HL-60 (cell line): ENCODE data around the gene TSPEAR.

Source experiments
- DNase-seq, 2 experiments: peaks; one replicate each; pipeline ENCODE4 v3.0.0-alpha.2; 2010 to 2020; ENCODE audit warnings: low read depth in 1 of 2, low spot score in 1 of 2
- H3K27ac ChIP-seq: fragments of 250-450 bp; sonication (Bioruptor Pico); replicated peaks from 2 replicates; pipeline ENCODE4 v1.5.1; 2020; ENCODE audit warnings: mild to moderate bottlenecking, moderate library complexity
- H3K27me3 ChIP-seq: fragments of 250-450 bp; sonication (Bioruptor Pico); 2 replicates; pipeline ENCODE4 v1.5.1; 2021; ENCODE audit warnings: mild to moderate bottlenecking, moderate library complexity; ENCODE audit not compliant: insufficient read depth, poor library complexity, severe bottlenecking
- H3K4me3 ChIP-seq: replicated peaks from 2 replicates; pipeline ENCODE4 v1.5.1; 2011; ENCODE audit warnings: mild to moderate bottlenecking, control low read depth, low read length; ENCODE audit not compliant: insufficient read depth
- GABPA ChIP-seq: IDR thresholded peaks from 2 replicates; pipeline ENCODE4 v1.6.1; 2012; ENCODE audit warnings: low read depth
- POLR2AphosphoS5 ChIP-seq: IDR thresholded peaks from 2 replicates; pipeline ENCODE4 v1.6.1; 2012; ENCODE audit warnings: low read depth
- REST ChIP-seq: IDR thresholded peaks from 2 replicates; pipeline ENCODE4 v1.6.1; 2012; ENCODE audit warnings: low read depth; ENCODE audit not compliant: insufficient replicate concordance
- SPI1 ChIP-seq: IDR thresholded peaks from 2 replicates; pipeline ENCODE4 v1.6.1; 2012; ENCODE audit warnings: low read depth, mild to moderate bottlenecking, borderline replicate concordance
- TF ChIP-seq, protein P1 (sequence below): IDR thresholded peaks from one replicate; pipeline ENCODE4 v1.5.1; 2011; ENCODE audit warnings: low read length, control low read depth, inconsistent platforms; ENCODE audit not compliant: insufficient read depth

TSPEAR gene

DNA sequence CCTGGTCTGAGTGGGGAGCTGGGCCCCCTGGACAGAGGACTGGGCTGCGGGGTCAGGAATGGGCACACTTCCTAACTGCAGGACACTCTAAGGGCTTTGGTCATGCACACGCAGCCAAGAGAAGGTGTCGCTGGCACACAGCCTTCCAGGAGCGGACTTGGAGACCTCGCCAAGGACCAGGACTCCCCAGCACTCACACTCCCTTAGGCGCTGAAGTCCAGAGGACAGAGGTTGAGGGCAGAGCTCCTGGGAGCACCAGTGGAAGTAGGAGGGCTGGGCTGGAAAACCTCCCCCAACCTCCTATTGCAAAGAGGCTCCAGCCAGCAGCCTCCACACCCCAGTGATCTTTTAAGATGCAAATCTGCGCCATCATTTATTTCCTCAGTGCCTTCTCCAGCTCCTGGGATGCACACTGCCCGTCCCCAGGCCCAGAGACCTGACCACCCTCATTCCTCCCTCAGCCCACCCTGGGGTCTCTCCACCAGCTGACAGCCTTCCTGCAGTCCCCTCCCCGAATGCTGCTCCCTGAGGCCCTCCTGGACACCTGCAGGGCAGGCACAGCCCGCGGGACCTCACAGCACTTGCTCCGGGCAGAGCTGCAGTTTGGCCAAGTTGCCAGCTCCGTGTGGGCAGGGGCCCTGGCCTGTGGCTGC is 3.0 kb downstream of the TSPEAR start:
- TF ChIP-seq REST (no peak), POLR2AphosphoS5 (no peak), GABPA (no peak), SPI1 (no peak)
- TF ChIP-seq, protein P1, sequence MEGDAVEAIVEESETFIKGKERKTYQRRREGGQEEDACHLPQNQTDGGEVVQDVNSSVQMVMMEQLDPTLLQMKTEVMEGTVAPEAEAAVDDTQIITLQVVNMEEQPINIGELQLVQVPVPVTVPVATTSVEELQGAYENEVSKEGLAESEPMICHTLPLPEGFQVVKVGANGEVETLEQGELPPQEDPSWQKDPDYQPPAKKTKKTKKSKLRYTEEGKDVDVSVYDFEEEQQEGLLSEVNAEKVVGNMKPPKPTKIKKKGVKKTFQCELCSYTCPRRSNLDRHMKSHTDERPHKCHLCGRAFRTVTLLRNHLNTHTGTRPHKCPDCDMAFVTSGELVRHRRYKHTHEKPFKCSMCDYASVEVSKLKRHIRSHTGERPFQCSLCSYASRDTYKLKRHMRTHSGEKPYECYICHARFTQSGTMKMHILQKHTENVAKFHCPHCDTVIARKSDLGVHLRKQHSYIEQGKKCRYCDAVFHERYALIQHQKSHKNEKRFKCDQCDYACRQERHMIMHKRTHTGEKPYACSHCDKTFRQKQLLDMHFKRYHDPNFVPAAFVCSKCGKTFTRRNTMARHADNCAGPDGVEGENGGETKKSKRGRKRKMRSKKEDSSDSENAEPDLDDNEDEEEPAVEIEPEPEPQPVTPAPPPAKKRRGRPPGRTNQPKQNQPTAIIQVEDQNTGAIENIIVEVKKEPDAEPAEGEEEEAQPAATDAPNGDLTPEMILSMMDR = no peak
- Histone ChIP-seq H3K27me3 (peaks cover 62% of the 10 kb centered on the region), H3K4me3 (no peak overlapping the region), H3K27ac (no peak overlapping the region)
- no peak for DNase-seq

- no peak overlapping the region for H3K27ac ChIP-seq
- no peak overlapping the region for H3K4me3 ChIP-seq
- TF ChIP-seq SPI1 (no peak), REST (no peak), POLR2AphosphoS5 (no peak), GABPA (no peak)
- TF ChIP-seq, protein P1 = no peak
- no peak for DNase-seq
- H3K27me3 ChIP-seq = peaks cover 55% of the 10 kb centered on the region
Observed at GRCh38 chr21:44706706-44707581, 4.4 kb downstream of the TSPEAR start.

DNA sequence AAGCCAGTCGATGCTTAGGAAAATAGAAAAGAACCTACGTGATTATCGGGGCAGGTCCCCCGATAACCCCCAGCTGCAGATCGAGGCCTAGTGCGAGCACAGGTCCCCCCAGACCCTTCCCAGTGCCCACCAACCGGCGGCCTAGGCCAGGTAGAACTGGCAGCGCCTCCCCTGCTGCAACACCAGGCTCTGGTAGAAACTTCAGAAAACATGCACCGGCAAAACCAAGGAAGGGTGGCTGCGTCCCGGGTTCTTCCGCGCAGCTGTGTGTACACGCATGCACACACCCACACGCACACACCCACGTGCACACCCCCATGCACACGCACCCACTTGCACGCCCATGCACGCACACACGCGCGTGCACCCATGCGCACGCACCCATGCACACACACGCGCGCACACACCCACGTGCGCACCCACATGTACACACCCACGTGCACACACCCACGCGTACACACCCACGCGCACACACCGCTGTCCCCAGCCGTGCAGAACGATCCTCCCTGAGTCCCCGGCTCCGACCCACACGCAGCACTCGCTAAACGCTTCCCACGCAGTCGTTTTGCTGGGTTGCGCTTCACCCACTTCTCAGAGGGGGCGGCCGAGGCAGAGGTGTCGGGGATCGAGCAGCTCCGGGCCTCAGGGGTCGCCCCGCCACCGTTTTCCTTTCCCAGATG is 5.2 kb downstream of the TSPEAR start:
- peaks cover 53% of the 10 kb centered on the region for H3K27me3 ChIP-seq
- no peak overlapping the region for H3K27ac ChIP-seq
- DNase-seq = no peak
- no peak overlapping the region for H3K4me3 ChIP-seq
- TF ChIP-seq POLR2AphosphoS5 (no peak), SPI1 (no peak), GABPA (no peak), REST (no peak)
- TF ChIP-seq, protein P1 = no peak
